ENCODE results near the gene OTULINL. TPM values are rescaled to one million over a fixed set of nuclear protein-coding genes. Genes with fewer than 3 reads are reported as not detected.
A peak's percentile ranks its signal among the peaks of the same experiment; 100 is the strongest.

OTULINL gene
- total RNA-seq, 1 experiment from 2014 or later, result 0.58 TPM

GRCh38 chr5:14580398-14581034 is 1.1 kb upstream of the OTULINL start:
- H3K4me1 ChIP-seq (replicated peaks), result peaks cover 13% of the 10 kb centered on the region
- H3K4me3 ChIP-seq, result no peak overlapping the region
- no peak for DNase-seq (ENCODE audit: low read depth in 1 of 2, low spot score in 2 of 2)
- H3K9me3 ChIP-seq (replicated peaks), result no peaks in the 10 kb centered on the region
- H3K27me3 ChIP-seq (replicated peaks), result peaks cover 51% of the 10 kb centered on the region
- no peaks in the 10 kb centered on the region for H3K36me3 ChIP-seq
- H3K27ac ChIP-seq, result no peak overlapping the region

GRCh38 chr5:14581891-14582796 is 552 bp downstream of the OTULINL start:
- DNase-seq (ENCODE audit: low read depth in 1 of 2, low spot score in 2 of 2), result peak; percentile 42 to 45
- peak overlapping the region; percentile 41 for H3K4me3 ChIP-seq
- H3K27ac ChIP-seq, result no peak overlapping the region
- no peaks in the 10 kb centered on the region for H3K36me3 ChIP-seq
- H3K9me3 ChIP-seq (replicated peaks), result no peaks in the 10 kb centered on the region
- H3K4me1 ChIP-seq (replicated peaks), result peaks cover 13% of the 10 kb centered on the region
- H3K27me3 ChIP-seq (replicated peaks), result peaks cover 53% of the 10 kb centered on the region

- Histone ChIP-seq H3K9me3 (replicated peaks) (no peaks in the 10 kb centered on the region), H3K27ac (no peak overlapping the region), H3K4me1 (replicated peaks) (peaks cover 13% of the 10 kb centered on the region), H3K27me3 (replicated peaks) (peaks cover 53% of the 10 kb centered on the region), H3K4me3 (no peak overlapping the region), H3K36me3 (no peaks in the 10 kb centered on the region)
- DNase-seq (ENCODE audit: low read depth in 1 of 2, low spot score in 2 of 2), result no peak
These were observed 1.2 kb downstream of the OTULINL start for GRCh38 chr5:14582797-14583137.

GRCh38 chr5:14584848-14585247 is 3.3 kb downstream of the OTULINL start:
- H3K4me1 ChIP-seq (replicated peaks), result peaks cover 13% of the 10 kb centered on the region
- no peaks in the 10 kb centered on the region for H3K9me3 ChIP-seq (replicated peaks)
- no peak for DNase-seq (ENCODE audit: low read depth in 1 of 2, low spot score in 2 of 2)
- no peak overlapping the region for H3K27ac ChIP-seq
- peaks cover 50% of the 10 kb centered on the region for H3K27me3 ChIP-seq (replicated peaks)
- H3K4me3 ChIP-seq, result no peak overlapping the region
- H3K36me3 ChIP-seq, result no peaks in the 10 kb centered on the region

- DNase-seq (ENCODE audit: low read depth in 1 of 2, low spot score in 2 of 2), result no peak
- H3K27ac ChIP-seq, result no peak overlapping the region
- no peaks in the 10 kb centered on the region for H3K36me3 ChIP-seq
- H3K4me3 ChIP-seq, result no peak overlapping the region
- no peaks in the 10 kb centered on the region for H3K9me3 ChIP-seq (replicated peaks)
- H3K27me3 ChIP-seq (replicated peaks), result peaks cover 32% of the 10 kb centered on the region
- H3K4me1 ChIP-seq (replicated peaks), result peaks cover 4% of the 10 kb centered on the region
These were observed 5.6 kb downstream of the OTULINL start for GRCh38 chr5:14587150-14587549.

GRCh38 chr5:14588145-14588544 is 6.6 kb downstream of the OTULINL start:
- no peaks in the 10 kb centered on the region for H3K9me3 ChIP-seq (replicated peaks)
- H3K4me3 ChIP-seq, result no peak overlapping the region
- no peaks in the 10 kb centered on the region for H3K36me3 ChIP-seq
- no peak for DNase-seq (ENCODE audit: low read depth in 1 of 2, low spot score in 2 of 2)
- no peak overlapping the region for H3K27ac ChIP-seq
- H3K27me3 ChIP-seq (replicated peaks), result peaks cover 23% of the 10 kb centered on the region
- no peaks in the 10 kb centered on the region for H3K4me1 ChIP-seq (replicated peaks)

GRCh38 chr5:14588758-14589543 is 7.4 kb downstream of the OTULINL start:
- Histone ChIP-seq H3K36me3 (no peaks in the 10 kb centered on the region), H3K4me3 (no peak overlapping the region), H3K27me3 (replicated peaks) (peaks cover 18% of the 10 kb centered on the region), H3K27ac (no peak overlapping the region), H3K9me3 (replicated peaks) (no peaks in the 10 kb centered on the region), H3K4me1 (replicated peaks) (no peaks in the 10 kb centered on the region)
- no peak for DNase-seq (ENCODE audit: low read depth in 1 of 2, low spot score in 2 of 2)

- no peaks in the 10 kb centered on the region for H3K9me3 ChIP-seq (replicated peaks)
- H3K27ac ChIP-seq, result no peak overlapping the region
- no peak overlapping the region for H3K4me3 ChIP-seq
- no peaks in the 10 kb centered on the region for H3K36me3 ChIP-seq
- no peaks in the 10 kb centered on the region for H3K4me1 ChIP-seq (replicated peaks)
- H3K27me3 ChIP-seq (replicated peaks), result peaks cover 2% of the 10 kb centered on the region; the same call in 1 of the 2 replicates
- DNase-seq (ENCODE audit: low read depth in 1 of 2, low spot score in 2 of 2), result no peak
These were observed 9.4 kb downstream of the OTULINL start for GRCh38 chr5:14590949-14591348.

GRCh38 chr5:14591548-14591947 is 10.0 kb downstream of the OTULINL start:
- Histone ChIP-seq H3K9me3 (replicated peaks) (no peaks in the 10 kb centered on the region), H3K27me3 (replicated peaks) (0 out of 2 replicates have a peak, but pooled peaks cover 2% of the 10 kb centered on the region), H3K4me1 (replicated peaks) (no peaks in the 10 kb centered on the region), H3K4me3 (no peak overlapping the region), H3K36me3 (no peaks in the 10 kb centered on the region), H3K27ac (no peak overlapping the region)
- DNase-seq (ENCODE audit: low read depth in 1 of 2, low spot score in 2 of 2), result no peak

GRCh38 chr5:14593326-14594021 is 11.9 kb downstream of the OTULINL start:
- no peak for DNase-seq (ENCODE audit: low read depth in 1 of 2, low spot score in 2 of 2)
- Histone ChIP-seq H3K4me1 (replicated peaks) (no peaks in the 10 kb centered on the region), H3K27ac (no peak overlapping the region), H3K4me3 (no peak overlapping the region), H3K36me3 (no peaks in the 10 kb centered on the region), H3K9me3 (replicated peaks) (no peaks in the 10 kb centered on the region), H3K27me3 (replicated peaks) (0 out of 2 replicates have a peak, but pooled peaks cover 2% of the 10 kb centered on the region)

- DNase-seq (ENCODE audit: low read depth in 1 of 2, low spot score in 2 of 2), result no peak
- Histone ChIP-seq H3K4me1 (replicated peaks) (no peaks in the 10 kb centered on the region), H3K9me3 (replicated peaks) (no peaks in the 10 kb centered on the region), H3K27me3 (replicated peaks) (peaks cover 5% of the 10 kb centered on the region; the same call in 1 of the 2 replicates), H3K4me3 (no peak overlapping the region), H3K27ac (no peak overlapping the region), H3K36me3 (no peaks in the 10 kb centered on the region)
These were observed 12.9 kb downstream of the OTULINL start for GRCh38 chr5:14594378-14595074.

GRCh38 chr5:14595189-14595588 is 13.6 kb downstream of the OTULINL start:
- DNase-seq (ENCODE audit: low read depth in 1 of 2, low spot score in 2 of 2), result no peak
- H3K4me1 ChIP-seq (replicated peaks), result no peaks in the 10 kb centered on the region

GRCh38 chr5:14595891-14596290 is 14.3 kb downstream of the OTULINL start:
- DNase-seq (ENCODE audit: low read depth in 1 of 2, low spot score in 2 of 2), result no peak
- Histone ChIP-seq H3K4me3 (no peak overlapping the region), H3K27ac (no peak overlapping the region), H3K9me3 (replicated peaks) (no peaks in the 10 kb centered on the region), H3K27me3 (replicated peaks) (peaks cover 2% of the 10 kb centered on the region; the same call in 1 of the 2 replicates), H3K4me1 (replicated peaks) (no peaks in the 10 kb centered on the region), H3K36me3 (no peaks in the 10 kb centered on the region)

More at GRCh38 chr5:14595189-14595588, 13.6 kb downstream of the OTULINL start:
- Histone ChIP-seq H3K27ac (no peak overlapping the region), H3K9me3 (replicated peaks) (no peaks in the 10 kb centered on the region), H3K36me3 (no peaks in the 10 kb centered on the region), H3K27me3 (replicated peaks) (peaks cover 2% of the 10 kb centered on the region; the same call in 1 of the 2 replicates), H3K4me3 (no peak overlapping the region)
